Measurements from ENCODE around the gene ACTRT2. TPM values are rescaled to one million over a fixed set of nuclear protein-coding genes. Genes with fewer than 3 reads are reported as not detected.

Gene ACTRT2
- total and polyA plus RNA-seq, 2 of the 8 experiments (the other 6 are each of a cell fraction or from before 2014, with no cell fraction given), result not detected

- Histone ChIP-seq H4K20me1 (replicated peaks in 1 of 2; ENCODE audit: control insufficient read depth in 1 of 2, insufficient read depth in 2 of 2, low read length in 2 of 2) (no peaks in the 10 kb centered on the region), H4K5ac (ENCODE audit: insufficient read length, low read depth, low read length) (no peak overlapping the region), H3K79me2 (ENCODE audit: control insufficient read depth in 1 of 2, insufficient read depth in 2 of 2, low read length in 2 of 2) (no peaks in the 10 kb centered on the region), H2BK12ac (ENCODE audit: low read depth, low read length) (no peak overlapping the region), H2BK120ac (replicated peaks; ENCODE audit: low read depth, low read length) (no peak overlapping the region), H3K18ac (ENCODE audit: extremely low read depth, low read length) (no peak overlapping the region), H4K8ac (ENCODE audit: extremely low read depth, insufficient read depth, low read length) (no peak overlapping the region), H3K14ac (ENCODE audit: insufficient read length) (no peak overlapping the region), H3K23me2 (ENCODE audit: low read depth, low read length) (peaks cover 5% of the 10 kb centered on the region; the same call in 1 of the 2 replicates), H3K27me3 (replicated peaks in 1 of 4; ENCODE audit: control insufficient read depth in 3 of 4, extremely low read depth in 1 of 4, insufficient read depth in 3 of 4, low read length in 3 of 4) (no peaks in the 10 kb centered on the region), H3K36me3 (ENCODE audit: control insufficient read depth in 2 of 4, insufficient read depth in 4 of 4, low read length in 3 of 4) (no peaks in the 10 kb centered on the region), H3K27ac (ENCODE audit: low read depth, low read length) (no peak overlapping the region), H3K9me3 (ENCODE audit: insufficient read depth in 2 of 2, low read depth in 1 of 2, low read length in 1 of 2) (peaks cover 69 to 100% of the 10 kb centered on the region in 2 experiments), H4K91ac (replicated peaks; ENCODE audit: insufficient read length, low read length) (no peak overlapping the region), H2BK5ac (ENCODE audit: low read depth, low read length) (no peak overlapping the region), H3K56ac (replicated peaks; ENCODE audit: insufficient read length, low read depth, low read length) (no peak overlapping the region), H2AFZ (ENCODE audit: low read length) (no peak overlapping the region), H2AK5ac (ENCODE audit: low read depth, low read length) (no peak overlapping the region), H3K23ac (ENCODE audit: insufficient read length) (no peak overlapping the region), H3K4me2 (ENCODE audit: insufficient read depth in 1 of 2, low read depth in 2 of 2, low read length in 2 of 2) (no peak overlapping the region), H3K4me3 (ENCODE audit: extremely low read depth in 1 of 4, insufficient read depth in 2 of 4, low read depth in 3 of 4, low read length in 4 of 4) (no peak overlapping the region), H3K4me1 (replicated peaks in 1 of 4; ENCODE audit: control insufficient read depth in 3 of 4, insufficient read depth in 4 of 4, low read length in 3 of 4) (no peaks in the 10 kb centered on the region; a peak in 1 of 7 replicates), H3K79me1 (ENCODE audit: low read depth, low read length) (no peaks in the 10 kb centered on the region), H2BK20ac (ENCODE audit: low read length) (no peak overlapping the region), H2BK15ac (ENCODE audit: low read length) (no peak overlapping the region), H3K9ac (replicated peaks in 1 of 4; ENCODE audit: extremely low read depth in 1 of 4, low read depth in 3 of 4, low read length in 3 of 4) (no peak overlapping the region), H3K4ac (replicated peaks; ENCODE audit: insufficient read length, low read depth, low read length) (no peak overlapping the region)
- ChIA-PET CTCF (ENCODE audit: partially characterized antibody) (no interaction called here), POLR2A (ENCODE audit: partially characterized antibody) (no interaction called here)
- no peak for FAIRE-seq
- DNase-seq (ENCODE audit: low read depth in 1 of 2, low spot score in 2 of 2), result no peak
- WGBS, 2 experiments (ENCODE audit: extremely low coverage in 1 of 2, insufficient coverage in 1 of 2, insufficient read length in 1 of 2, insufficient replicate concordance in 2 of 2, low coverage in 1 of 2, low lambda C conversion rate in 2 of 2, missing lambda C conversion rate in 1 of 2), result 82% methylated on average over 14 of the region's 14 CpGs; no CpG with 5 or more reads in 1 of the 2 experiments
- TF ChIP-seq CHD1 (IDR thresholded peaks at IDR 0.05; ENCODE audit: low read depth, low read length) (no peak), MAFK (IDR thresholded peaks at IDR 0.05; ENCODE audit: low read depth, low read length) (no peak)
Observed at GRCh38 chr1:2972879-2973575, 48.2 kb upstream of the ACTRT2 start.

Measured in H1 (cell line).